HG03045 (cell line): ENCODE data around the gene KLF15.
"Not testable (repeated sequence)": the region's sequence is repeated elsewhere in the genome, so short reads cannot be mapped to it uniquely, and the experiment has no call there.

Experiments
- ATAC-seq: cut with Tn5 transposase; IDR thresholded peaks from one replicate; pipeline ENCODE4 v1.9.1; 2021; ENCODE audit warnings: mild to moderate bottlenecking, moderate library complexity; ENCODE audit not compliant: unreplicated experiment

Gene KLF15

DNA sequence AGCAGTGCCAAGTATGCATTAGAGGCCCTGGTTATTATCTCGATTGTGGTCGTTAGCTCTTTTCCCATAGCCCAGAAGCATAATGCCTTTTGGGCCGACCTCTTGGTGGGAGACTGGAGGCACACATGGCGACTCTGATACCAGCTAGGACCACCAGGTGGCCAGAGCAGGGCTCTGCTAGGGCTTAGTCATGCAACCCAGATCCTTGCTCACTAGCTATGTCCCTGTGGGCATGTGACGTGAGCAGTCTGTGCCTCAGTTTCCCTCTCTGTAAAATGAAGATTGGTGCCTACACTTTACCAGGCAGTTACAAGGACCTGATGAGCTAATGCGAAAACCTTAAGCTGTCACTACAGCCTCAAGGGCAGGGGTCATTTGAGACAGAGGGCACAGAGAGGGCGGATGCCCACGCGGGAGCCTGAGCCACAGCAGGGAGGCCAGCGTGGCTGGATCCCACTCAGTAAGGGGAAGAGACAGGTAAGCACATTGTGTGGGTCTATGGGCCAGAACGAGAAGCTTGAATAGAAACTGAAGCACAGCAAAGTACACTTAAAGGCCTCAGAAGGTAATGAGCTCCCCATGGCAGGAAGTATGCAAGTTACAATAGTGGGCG is 8.8 kb downstream of the KLF15 start:
- no peak for ATAC-seq

DNA sequence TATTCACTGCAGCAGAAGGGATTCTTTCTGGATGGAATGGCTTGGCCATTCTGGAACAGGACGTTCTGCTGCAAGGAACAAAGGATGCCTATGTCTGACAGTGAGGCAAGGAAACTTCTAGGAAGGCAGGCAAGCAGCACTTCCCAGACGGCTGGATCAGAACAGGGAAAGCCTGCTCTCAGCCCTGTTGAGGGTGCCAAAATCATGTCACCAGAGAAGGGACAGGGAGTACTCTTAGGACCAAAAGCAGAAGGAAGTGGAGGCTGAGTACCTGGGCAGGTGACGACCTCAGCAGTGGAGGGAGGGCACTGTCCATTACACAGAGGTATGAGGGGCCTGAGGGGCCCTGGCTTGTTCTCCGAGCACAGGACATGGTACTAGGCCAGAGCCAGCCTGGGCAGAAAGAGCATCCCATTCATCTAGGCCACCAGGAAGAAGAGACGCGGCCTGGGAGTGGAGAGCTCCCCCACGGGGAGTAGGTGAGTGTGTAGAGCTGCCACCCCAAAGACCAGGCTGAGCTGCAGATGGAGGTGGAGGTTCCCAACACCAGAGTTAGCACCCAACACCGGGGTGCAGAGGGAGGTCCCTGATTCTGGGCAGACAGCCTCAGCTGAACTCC is 9.6 kb downstream of the KLF15 start:
- ATAC-seq, result no peak

DNA sequence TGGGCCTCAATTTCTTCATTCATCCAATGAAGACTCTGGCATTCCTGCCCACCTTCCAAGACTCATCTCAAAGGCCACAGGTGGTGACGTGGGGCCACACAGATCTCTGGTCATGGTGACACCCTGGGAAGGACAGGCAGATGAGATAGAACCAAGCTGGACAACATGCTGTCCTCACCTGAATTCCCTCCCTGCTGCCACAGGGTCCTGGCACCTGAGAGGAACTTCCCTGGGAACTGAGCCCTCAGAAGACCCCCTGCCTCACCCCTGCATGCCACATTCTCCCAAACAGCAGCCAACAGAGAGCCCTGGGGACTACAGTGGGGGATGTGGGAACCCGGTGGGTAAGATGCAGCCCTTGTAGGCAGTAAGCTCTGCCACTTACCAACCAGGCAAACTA is 10.7 kb downstream of the KLF15 start:
- no peak for ATAC-seq

DNA sequence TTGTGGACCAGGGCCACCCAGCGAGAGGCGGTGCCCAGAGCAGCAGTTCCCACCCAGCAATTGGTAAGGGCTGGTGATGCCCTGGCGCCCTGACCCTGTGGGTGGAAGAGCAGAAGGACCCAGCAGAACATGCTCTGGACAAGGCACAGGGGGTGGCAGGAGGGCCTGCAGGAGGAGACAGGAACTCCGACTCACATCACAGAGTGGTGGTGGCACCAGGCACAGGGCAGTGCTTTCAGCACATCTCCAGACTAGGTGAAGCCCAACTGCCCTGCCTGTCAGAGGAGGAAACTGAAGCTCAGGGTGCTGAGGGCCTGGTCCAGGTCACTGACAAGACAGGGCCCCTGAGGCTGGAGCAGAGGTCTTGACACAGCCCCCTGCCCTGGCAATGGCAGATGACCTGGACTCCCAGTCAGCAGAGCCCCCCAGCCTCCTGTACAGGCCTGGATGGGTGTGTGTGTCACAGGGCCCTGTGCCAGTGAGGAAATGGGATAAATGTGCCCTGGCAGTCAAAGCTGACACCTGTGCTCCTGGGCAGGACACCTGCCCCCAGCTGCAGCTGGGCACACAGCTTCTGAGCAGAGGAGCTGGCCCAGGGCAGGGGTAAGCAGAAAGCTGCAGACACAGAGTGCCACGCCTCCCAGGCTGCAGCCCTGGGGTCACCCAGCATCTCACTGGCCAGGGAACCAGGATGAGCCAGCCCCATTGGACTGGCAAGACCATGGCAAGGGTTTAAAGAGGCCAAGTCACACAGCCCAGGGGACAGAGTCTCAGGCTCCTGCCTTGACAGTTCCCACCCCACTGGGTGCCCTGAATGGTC is 11.4 kb downstream of the KLF15 start:
- no peak for ATAC-seq

- ATAC-seq, result no peak
Measured at GRCh38 chr3:126345231-126345630, 12.0 kb downstream of the KLF15 start.

GRCh38 chr3:126344380-126345041 is 12.7 kb downstream of the KLF15 start:
- no peak for ATAC-seq

DNA sequence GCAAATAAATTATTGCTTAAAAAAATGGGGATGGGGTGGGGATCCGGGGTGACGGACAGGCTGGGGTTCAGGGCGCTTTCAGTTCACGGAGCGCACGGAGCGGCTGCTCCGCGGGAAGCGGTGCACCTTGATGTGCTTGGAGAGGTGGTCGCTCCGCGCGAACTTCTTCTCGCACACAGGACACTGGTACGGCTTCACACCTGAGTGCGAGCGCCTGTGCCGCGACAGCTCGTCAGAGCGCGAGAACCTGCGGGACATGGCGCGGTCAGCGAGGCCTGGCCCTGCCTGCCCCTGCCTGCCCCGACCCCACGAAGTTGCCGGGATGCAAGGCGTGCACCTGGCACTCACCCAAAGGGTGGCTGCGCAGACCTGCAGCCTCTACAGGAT is 13.6 kb downstream of the KLF15 start:
- ATAC-seq, result no peak

DNA sequence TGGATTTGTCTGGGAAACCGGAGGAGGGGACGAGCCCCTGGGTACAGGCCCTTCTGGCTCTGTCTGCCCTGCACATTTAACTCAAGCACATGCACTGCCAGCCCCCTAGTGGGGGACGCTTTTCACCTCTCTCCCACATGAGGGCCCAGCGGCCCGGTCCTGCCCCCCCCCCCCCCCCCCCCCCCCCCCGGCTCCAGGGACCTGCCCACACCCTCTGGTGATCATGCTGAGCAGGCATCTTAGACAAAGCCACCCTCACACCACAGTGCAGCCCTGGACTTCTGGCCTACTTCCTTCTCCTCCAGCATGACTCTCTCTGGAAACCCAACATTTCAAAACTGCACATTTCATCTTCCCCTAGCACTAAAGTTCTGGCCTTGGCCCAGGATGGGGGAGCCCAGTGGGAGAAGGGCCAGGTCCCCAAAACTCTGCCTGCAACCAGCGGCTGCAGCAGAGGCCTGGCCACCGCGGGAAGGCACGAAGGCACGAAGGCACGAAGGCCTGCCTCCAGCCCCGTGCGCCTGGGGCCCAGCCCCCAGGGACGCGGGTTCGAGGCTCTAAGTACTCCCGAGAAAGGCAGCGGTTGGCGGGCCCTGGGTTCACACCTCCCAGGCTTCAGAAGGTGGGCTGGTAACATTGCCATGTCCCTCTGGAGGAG is 14.1 kb downstream of the KLF15 start:
- no peak for ATAC-seq

DNA sequence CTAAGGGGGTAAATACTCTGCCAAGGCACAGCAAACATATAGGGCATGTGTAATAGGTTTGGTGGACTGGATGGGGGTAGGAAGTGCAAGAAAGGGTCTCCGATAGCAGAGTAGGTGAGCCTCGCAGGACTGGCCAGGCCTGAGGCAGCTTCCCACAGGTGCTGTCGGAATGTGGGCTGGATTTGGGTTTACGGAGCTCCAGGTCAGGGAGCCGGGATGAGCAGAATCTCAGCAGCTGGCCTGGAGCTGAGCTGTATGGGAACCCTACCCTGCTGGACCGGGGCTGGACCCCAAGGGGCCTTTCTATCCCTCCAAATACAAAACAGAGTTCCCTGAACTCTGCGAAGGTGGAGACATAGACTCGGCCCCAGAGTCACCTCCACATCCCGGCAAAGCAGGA is 15.0 kb downstream of the KLF15 start:
- no peak for ATAC-seq

GRCh38 chr3:126341755-126342150 is 15.5 kb downstream of the KLF15 start:
- ATAC-seq, result no peak

DNA sequence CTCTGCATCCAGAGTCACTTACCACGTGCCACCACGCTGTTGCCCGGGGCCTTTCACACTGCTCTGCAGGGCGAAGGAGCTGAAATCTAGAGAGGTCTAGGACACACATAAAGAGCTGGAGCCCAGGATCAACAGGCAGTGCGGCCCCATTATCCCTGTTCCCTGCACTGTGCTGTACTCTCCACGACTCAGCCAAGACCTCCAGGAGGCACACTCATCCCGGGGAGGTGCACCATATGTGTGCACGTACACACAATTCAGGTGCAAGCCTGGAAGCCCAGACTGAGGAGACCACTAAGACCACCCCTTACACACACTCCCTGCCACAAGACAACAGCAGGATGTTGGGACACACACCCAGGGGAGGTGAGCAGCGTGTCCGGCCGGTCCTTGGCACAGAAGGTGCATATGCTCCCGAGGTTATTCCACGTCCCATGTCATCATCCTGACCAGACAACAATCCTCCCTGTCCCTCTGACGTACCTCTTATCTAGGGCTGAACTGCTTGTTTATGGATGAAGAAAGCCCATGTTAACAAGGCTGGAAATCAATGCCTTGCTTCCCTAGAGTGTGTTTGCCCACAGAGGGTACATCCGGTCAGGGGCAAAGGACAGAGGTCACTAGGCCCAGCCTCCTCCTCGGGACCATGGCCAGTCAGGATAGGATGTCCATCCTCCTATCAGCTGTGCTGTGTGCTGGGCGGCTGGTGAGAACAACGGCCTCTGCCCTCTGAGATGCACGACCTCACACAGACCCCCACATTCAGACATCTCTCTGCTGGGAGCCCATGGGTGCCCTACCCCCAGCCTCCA is 16.1 kb downstream of the KLF15 start:
- ATAC-seq, result no peak

DNA sequence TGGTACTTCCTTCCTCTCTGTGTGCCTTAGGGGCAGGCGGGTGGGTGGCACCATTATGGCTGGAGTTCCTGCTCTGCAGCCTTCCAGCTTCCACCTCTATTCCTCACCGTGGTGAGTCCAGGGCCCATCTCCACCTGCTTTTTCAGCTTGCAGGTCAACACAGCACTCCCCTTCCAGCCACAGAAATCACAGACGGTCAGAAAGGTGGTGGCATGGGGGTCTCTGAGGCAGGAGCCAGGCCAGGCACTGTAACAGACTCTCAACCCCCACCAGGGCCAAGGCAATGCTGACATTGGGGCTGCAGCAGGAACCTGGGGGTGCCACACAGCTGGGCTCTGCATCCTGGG is 16.6 kb downstream of the KLF15 start:
- no peak for ATAC-seq

GRCh38 chr3:126340081-126340511 is 17.1 kb downstream of the KLF15 start:
- ATAC-seq, result no peak

DNA sequence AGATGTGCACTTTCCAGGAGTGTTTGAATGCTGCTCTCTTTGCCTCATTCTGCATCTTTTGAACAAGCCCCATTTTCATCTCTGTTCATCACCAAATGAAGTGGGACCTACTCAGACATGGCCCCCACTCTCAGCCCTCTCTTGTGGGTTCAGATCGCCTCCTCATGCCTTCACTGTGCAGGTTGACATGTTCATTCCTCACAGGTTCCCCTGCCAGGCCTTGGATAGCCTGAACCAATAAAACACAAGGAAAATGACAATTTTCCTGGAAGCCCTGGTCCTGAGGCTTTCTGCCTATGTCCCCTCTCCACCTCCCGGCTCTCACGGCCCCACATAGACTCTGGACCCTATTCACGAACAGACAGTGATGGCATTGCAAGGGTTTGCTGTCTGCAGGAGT is 17.7 kb downstream of the KLF15 start:
- ATAC-seq, result no peak

DNA sequence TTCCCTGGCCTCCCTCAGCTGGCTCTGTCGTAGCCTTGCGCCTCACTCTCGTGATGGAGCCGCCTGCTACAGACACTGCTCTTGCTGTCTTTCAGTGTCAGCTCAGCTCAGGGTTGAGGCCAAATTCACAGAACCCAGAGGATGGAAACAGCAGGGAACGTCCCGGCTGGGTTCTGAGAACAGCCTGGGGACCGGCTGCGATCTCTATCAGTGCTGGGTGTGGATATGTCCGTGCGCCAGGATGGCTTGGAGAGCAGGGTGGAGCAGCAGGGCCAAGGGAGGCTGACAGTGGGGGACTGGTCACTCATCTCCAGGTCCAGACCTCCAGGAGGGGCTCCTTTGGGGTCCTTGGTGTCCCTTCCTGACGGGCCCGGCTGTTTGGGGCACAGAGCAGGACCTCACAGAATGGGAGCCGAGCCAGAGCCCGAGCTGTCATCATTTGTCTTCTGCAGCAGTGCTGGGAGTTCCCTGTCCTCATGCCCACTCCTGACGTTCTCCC is 18.4 kb downstream of the KLF15 start:
- ATAC-seq, result no peak

DNA sequence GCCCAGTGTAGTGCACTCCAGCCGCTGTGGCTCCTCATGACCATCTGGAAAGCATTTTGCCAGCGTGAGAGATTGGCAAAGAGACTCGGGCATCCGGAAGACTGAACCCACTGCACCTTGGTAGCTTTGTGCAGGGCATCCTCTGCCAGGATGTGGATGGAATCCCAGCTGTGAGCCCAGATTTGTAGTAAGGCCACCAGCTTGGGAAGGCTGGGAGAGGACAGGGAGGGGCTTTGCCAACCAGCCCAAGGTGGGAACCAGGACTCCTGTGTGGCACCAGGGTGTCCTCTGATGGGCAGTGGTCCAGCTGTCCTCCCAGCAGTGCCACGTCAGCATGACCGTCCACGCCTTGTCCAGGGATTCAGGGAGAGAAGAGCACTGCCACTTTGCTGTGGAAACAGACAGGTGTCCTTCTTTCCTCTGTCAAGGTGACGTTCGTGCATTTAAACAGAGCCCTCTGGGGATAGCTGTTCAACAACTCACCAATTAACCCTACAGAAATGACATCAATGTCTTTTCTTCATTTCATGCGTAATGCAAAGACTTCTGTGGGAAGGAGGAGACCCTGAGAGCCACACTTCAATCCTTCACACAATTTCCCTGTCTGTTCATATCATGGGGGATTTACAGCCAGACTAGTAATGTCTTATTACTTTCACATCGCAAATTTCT is 19.1 kb downstream of the KLF15 start:
- ATAC-seq, result no peak

- not testable (repeated sequence) for ATAC-seq
Measured at GRCh38 chr3:126331812-126332336, 25.3 kb downstream of the KLF15 start.

DNA sequence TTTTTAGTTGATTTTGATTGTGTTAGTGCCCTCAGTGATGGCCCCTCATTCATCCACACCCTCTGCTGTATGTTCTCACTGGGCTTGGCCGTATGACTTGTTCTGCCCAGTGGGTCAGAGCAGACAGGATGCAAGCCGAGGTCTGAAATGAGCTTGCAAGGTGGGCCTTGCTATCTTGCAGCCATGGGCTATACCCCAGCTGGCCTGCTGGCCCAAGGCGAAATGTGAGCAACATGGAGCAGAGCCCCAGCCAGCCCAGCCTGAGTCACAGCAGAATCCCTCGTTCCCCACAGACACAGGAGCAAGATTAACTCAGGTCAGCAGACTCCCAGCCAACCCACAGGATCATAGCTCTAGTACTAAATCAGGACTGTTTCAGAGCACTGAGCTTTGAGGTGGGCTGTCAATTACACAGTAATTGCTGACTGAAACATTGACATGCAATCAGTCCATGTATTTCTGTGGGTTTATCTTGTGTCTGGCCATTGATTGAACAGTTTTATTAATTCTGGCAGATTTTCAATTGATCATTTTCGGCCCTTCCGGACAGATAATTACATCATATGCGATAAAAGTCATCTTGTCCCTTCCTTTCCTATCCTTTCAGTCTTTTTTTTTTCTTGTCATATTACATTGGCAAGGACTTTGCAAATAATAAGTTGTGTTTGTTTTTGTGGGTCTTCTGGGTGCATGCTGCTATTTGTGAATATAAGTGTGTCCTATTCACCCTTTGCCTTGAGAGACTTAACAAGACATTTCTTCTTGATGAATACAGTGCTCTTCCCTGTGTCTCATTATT is 27.1 kb downstream of the KLF15 start:
- ATAC-seq, result no peak

DNA sequence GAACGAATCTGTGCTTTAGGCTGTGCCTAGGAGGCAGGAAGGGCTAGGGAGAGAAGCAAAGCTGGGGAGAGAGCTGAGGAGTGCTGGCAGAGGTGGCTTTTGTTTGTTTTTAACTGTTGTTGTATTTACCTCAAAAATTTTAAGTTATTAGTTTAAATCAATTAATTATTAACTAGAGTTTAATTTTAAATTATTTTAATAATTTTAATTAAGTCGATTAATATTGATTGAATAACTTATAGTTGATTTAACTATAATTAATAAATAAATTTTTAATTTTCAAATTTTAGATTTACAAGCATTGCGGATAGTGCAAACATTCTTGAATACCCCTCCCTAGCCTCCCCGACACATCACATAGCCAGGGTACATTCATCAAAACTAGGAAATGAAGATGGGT is 30.6 kb downstream of the KLF15 start:
- no peak for ATAC-seq
